C4-2B (cell line): ENCODE measurements around the gene LRRC4.

Experiments used
- H3K27ac ChIP-seq: fragments of 450-650 bp; 2 replicates; pipeline ENCODE4 v1.5.1; 2017
- ZFX ChIP-seq: fragments of 450-650 bp; IDR thresholded peaks from 2 replicates; pipeline ENCODE4 v1.6.1; 2017
- TF ChIP-seq, protein P1 (sequence below): fragments of 450-650 bp; conservative IDR thresholded peaks from 2 replicates; pipeline ENCODE4 v1.5.1; 2017; ENCODE audit warnings: mild to moderate bottlenecking

Gene LRRC4

DNA sequence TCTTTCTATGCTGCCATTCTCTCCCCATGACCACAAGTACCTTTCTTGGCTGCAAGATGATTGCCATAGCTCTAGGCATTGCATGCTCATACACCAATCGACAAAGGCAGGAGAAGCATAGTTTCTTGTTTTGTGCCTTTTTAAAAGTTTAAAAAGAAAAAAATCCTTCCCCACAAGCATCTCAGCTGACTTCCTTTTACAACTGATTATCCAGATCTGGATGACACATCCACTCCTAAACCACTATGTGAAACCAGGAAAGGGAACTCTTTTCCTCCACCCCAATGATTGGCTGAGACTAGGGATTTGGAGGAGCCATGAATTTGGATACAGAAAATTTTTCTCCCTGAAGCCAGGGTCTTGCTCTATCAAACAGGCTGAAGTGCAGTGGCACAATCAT is 14.5 kb upstream of the LRRC4 start:
- no peak for TF ChIP-seq ZFX
- TF ChIP-seq, protein P1, sequence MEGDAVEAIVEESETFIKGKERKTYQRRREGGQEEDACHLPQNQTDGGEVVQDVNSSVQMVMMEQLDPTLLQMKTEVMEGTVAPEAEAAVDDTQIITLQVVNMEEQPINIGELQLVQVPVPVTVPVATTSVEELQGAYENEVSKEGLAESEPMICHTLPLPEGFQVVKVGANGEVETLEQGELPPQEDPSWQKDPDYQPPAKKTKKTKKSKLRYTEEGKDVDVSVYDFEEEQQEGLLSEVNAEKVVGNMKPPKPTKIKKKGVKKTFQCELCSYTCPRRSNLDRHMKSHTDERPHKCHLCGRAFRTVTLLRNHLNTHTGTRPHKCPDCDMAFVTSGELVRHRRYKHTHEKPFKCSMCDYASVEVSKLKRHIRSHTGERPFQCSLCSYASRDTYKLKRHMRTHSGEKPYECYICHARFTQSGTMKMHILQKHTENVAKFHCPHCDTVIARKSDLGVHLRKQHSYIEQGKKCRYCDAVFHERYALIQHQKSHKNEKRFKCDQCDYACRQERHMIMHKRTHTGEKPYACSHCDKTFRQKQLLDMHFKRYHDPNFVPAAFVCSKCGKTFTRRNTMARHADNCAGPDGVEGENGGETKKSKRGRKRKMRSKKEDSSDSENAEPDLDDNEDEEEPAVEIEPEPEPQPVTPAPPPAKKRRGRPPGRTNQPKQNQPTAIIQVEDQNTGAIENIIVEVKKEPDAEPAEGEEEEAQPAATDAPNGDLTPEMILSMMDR, result no peak

DNA sequence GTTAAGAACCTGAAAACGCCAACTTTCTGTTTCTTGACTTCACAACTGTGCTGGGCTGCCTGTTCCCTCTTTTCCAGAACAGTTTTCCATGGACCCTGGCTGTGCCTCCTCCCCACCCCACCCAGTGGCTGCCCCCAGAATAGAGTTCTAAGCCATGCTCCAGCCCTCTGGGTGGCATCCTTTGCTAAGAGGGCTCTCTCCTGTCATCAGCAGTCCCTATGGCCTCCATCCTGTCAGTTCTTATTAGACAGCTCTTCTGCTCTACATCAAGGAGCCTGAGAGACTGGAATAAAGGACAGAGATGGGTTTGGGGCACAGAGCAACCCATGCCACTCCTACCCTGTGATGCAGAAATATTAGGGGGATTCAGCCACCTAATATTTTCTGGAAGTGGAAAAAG is 13.9 kb upstream of the LRRC4 start:
- no peak for TF ChIP-seq ZFX
- TF ChIP-seq, protein P1, result no peak

More for the DNA sequence above, 14.5 kb upstream of the LRRC4 start:
- H3K27ac ChIP-seq, result no peak overlapping the region

DNA sequence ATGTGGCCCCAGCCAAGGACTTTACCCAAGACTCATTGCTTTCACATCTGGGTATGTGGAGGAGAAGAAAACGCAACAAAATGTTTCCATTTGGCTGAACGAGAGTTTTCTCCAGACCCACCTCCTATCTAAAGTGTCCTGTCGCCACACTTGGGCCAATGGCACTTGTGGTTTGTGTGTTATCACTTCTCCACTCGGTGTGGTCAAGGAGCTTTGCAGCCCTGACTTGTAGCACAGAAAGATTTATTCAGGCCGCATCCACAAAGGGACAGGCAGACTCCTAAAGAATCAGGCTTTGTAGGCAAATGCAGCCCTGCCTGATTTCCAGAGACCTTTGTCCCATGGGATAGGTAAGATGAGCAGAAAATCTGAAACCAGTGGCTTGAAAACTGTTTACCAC is 12.8 kb upstream of the LRRC4 start:
- TF ChIP-seq ZFX, result no peak
- TF ChIP-seq, protein P1, result no peak
- no peak overlapping the region for H3K27ac ChIP-seq

More for the DNA sequence above, 13.9 kb upstream of the LRRC4 start:
- H3K27ac ChIP-seq, result no peak overlapping the region

GRCh38 chr7:128042012-128042411 is 10.8 kb upstream of the LRRC4 start:
- no peak overlapping the region for H3K27ac ChIP-seq
- no peak for TF ChIP-seq ZFX
- TF ChIP-seq, protein P1, result no peak

DNA sequence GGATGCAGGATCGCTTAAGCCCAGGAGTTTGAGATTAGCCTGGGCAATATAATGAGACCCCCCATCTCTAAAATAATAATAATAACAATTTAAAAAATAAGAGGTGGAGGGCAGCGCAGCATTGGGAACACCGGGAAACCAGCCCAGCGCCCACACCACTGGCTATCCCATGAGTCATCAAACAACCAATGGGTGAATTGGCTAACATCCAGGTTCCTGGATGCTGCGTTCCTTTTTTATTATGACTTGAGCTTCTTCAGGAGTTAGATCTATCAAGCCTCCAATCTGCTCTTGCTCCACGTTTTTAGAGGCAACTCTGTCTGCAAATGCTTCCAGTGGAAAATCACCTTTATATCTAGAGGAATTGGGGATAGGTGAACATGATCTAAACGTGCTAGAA is 10.0 kb upstream of the LRRC4 start:
- TF ChIP-seq, protein P1, result no peak
- no peak for TF ChIP-seq ZFX
- no peak overlapping the region for H3K27ac ChIP-seq

- H3K27ac ChIP-seq, result no peak overlapping the region
- TF ChIP-seq ZFX, result no peak
- TF ChIP-seq, protein P1, result no peak
Observed at GRCh38 chr7:128040205-128040604, 9.0 kb upstream of the LRRC4 start.

DNA sequence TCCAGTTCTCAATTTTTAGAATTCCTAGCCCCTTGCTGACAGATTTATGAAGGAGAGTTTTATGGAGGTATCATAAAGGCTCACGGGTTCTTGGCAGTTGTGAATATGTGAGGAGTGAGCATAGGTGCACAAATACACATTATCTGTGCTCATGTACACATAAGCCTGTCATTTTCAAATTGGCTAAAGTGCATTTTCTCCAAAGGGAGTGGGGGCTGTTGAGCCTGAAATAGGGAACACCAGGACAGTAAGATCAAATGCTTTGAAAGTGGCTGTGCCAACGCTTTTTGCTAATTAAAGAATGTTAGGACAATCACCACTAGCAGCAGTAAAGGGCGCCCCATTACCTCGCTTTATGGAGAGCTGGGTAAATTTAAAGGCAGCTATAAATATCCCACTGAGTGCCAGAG is 8.3 kb upstream of the LRRC4 start:
- H3K27ac ChIP-seq, result no peak overlapping the region
- no peak for TF ChIP-seq ZFX
- TF ChIP-seq, protein P1, result no peak
